Glomerular endothelial cell (primary cell): Measurements from ENCODE around the gene PIK3C2B. TPM values are rescaled to one million over a fixed set of nuclear protein-coding genes. Genes with fewer than 3 reads are reported as not detected.

Source experiments
- DNase-seq: peaks from one replicate; pipeline ENCODE4 v3.0.0-alpha.2; 2011; ENCODE audit warnings: low read depth, low spot score; ENCODE audit errors: extremely low read depth
- total RNA-seq: library from RNA; depleted of rRNA; stranded (reverse); fragments of >200 nt; gene quantifications from 2 replicates; pipeline ENCODE4 v1.2.3, GENCODE V29; 2015

Gene PIK3C2B
- total RNA-seq, 1 donor from 2014 or later, result 77.1 TPM

DNA sequence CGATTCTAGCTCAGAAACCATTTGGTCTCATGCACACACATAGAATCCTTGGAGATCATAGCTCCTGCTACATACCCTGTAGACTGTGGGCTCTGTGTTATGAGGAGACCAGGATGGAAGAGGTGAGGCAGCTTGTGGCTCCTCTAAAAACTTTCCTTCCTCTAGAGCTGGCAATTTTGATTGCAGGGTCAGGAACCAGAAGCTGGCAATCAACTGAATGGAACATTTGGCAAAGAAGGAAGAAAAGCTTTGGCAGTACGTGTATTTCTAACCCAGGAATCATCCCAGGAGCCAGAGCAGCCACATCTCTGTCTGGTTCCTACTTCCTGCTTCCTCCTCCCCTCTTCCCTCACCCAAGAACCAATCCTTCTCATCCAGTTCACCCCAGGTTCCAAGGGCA lies 15.7 kb downstream of the PIK3C2B start:
- DNase-seq, result no peak

GRCh38 chr1:204478172-204478899 lies 16.3 kb downstream of the PIK3C2B start:
- DNase-seq, result no peak

DNA sequence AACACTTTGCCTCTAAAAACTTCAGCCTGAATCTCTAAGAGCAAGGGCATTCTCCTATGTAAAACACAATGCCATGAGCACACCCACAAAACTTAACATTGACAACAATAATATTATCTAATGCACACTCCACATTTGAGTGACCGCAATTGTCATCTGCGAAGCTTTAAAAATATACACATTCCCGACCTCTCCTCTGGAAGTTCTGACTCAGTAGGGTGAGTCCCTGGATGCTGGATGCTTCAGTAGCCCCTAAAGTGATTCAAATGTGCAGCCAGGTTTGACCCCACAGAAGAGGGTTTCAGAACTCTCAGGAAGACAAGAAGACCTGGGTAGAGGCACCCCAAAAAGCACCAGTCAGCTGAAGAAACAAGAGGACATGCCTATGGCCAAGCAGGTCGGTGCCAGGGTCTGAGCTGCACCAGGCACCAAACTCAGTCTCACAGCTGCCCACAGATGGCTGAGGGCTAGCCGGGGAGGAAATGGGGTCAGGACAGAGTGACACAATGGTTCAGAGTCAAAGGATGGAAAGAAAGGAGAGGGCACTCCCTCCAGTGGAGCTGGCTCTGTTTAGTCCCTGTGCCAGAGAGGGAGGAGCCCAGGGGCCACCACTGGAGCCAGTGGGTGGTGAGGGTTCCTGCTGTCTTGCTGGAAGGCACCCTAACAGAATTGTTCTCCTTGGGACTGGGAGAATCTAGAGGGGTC lies 17.4 kb downstream of the PIK3C2B start:
- no peak for DNase-seq

DNA sequence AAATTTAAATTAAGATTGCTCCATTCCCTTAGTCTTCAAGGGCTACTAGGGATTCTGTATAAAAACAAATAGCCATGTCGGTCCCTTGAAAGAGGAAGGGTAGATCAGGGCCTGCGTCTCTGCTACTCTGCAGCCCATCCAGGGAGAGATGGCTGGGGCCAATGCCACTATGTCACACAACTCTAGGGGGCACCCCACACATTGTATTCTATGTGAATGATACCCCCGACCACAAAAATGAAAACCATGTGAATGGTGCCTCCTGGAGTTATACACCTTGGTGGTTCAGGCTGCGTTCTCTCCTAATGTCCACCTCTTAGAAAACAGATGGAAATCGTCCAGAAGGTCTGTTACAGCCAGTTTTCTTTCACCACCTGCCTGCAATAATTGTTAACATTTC lies 18.0 kb downstream of the PIK3C2B start:
- no peak for DNase-seq

DNA sequence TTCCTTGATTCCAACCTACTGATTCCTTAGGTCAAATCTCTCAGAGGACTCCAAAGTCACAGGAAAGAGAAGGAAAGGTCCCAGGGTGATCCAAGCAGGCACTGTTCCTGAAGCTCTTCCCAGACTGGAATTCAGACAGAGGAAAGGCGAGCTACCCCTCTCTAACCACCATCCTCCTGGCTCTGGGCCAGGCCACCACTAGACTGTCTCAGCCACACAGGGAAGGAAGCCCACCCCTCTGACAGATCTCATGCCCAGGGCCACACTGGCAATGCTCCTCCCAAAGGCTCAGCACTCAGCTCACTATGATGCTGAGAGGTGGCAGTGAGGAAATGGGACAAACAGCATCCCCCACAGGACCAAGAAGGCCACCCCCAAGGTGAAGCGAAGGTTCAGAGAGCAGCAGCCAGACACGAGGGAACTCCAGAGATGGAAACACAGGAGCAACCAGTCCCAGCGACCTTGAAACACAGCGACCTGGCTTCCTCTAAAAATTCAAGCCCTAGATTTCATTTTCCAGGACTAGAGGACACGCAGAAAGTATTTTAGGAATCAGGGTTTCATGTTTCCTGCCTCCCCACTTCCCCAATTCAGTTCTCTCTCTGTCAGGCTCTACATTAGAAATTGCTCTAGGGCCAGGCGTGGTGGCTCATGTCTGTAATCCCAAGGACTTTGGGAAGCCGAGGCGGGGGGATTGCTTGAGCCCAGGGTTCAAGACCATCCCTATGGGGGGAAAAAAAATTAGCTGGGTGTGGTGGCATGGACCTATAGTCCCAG lies 18.8 kb downstream of the PIK3C2B start:
- no peak for DNase-seq

GRCh38 chr1:204473400-204473965 lies 21.1 kb downstream of the PIK3C2B start:
- DNase-seq, result no peak

GRCh38 chr1:204472660-204473059 lies 21.9 kb downstream of the PIK3C2B start:
- no peak for DNase-seq

DNA sequence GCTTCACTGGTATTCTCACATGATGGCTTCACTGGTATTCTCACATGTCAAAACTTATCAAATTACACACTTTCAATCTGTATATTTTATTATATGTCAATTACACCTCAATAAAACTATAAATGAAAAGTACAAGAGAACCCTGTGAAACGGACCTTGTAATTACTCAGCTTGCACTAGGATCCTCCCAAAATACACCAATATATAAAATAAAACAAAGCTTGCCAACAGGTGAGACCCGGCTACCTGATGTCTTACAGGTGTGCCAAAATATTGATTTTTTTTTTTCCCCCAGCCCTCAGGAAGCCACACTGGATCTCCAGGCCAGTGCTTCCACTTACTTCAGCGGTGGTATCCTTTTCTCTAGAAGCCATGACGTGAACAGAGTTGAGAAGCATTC lies 22.9 kb downstream of the PIK3C2B start:
- no peak for DNase-seq

GRCh38 chr1:204469304-204469703 lies 25.3 kb downstream of the PIK3C2B start:
- no peak for DNase-seq

- no peak for DNase-seq
These were observed 25.8 kb downstream of the PIK3C2B start for GRCh38 chr1:204468766-204469302.

DNA sequence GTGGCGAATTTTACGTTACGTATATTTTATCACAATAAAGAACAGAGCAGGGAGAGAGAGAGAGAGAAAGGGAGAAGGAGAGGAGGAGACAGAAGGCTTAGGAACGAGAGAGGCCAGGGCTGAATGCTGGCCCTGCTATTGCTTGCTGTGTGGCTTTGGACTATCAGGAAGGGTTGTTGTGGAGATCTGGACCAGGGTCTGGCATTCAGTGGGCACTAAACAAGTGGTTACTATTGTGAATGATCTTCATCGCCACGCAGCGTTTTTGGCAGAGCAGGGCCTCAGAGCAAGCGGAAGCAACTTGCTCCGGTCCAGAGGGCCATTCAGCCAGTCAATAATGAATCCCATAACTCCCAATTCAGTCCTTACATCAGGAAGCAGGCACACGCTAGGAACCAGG lies 26.4 kb downstream of the PIK3C2B start:
- no peak for DNase-seq

DNA sequence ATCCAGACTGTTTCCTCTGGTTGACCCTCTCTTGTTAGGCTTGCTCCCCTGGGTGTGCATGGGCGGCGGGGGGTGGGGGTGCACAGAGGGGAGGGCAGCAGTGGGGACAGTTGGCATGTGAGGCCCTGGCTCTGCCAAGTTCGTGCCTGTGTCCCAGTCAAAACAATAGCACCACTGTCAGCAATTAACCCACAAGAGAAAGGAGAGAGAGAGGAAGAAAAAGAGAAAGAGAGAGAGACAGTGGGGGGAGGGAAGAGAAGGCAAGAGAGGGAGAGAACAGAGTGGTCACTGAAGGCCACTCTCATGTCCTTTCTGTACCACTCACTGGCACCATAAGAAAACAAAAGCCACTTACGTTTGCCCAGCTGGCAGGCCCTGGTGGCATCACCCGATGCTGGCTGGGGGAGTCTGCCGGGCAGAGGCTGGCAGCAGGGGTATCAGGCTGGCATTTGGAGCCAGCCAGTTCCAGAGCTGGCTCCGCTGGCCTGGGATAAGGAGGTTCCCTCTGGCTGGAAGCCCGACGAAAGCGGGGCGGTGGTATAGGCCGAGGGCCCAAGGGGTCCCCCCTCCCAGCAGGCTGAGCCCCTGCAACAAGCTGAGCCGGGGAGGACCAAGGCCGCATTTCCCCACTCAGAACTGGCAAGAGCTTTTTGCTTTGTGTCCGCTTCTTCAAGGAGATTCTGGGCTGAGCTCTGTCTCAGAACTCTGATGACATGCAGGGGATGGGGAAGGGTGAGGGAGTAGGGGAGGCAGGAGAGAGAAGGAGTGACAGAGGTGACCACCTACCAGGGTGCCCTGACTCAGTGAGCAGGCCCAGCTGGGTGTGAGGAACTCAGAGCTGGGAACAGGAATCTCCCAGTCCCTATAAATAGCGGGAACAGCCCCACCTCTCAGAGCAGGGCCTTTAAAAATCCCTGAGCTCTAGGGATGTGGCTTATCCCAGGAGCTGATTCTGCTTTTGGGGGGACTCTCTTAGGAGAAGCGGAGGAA lies 27.9 kb downstream of the PIK3C2B start:
- DNase-seq, result no peak

GRCh38 chr1:204465546-204466415 lies 28.8 kb downstream of the PIK3C2B start:
- no peak for DNase-seq

GRCh38 chr1:204464701-204465100 lies 29.9 kb downstream of the PIK3C2B start:
- DNase-seq, result no peak

DNA sequence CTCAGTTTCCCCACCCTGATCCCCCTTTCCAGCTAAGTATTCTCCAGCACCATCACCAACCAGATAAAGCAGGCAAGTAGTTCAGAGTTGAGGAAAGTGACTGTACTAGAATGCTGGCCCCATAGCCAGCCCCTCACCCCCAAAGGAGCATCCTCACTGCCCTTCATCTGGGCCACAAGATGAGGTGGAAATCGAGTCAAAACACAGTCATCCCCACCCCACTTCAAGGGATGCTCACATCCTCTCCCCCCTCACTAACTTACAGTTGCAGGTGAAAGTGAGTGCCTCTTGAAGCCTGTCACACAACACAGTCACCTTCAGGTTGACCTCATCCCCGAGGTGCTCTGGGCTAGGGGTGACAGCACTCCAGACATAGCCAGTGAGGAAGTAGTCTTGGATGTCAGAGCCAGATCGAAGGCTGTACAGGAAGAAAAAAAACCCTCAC lies 30.4 kb downstream of the PIK3C2B start:
- DNase-seq, result no peak

GRCh38 chr1:204463125-204464060 lies 31.2 kb downstream of the PIK3C2B start:
- DNase-seq, result no peak

GRCh38 chr1:204462229-204462561 lies 32.4 kb downstream of the PIK3C2B start:
- DNase-seq, result no peak
